Measurements from ENCODE around the gene PRDX1.

PRDX1 gene

GRCh38 chr1:45566722-45567121, 45.0 kb upstream of the PRDX1 start:
- DNase-seq (ENCODE audit: low read depth): no peak
- H3K4me3 ChIP-seq (ENCODE audit: low read depth, low read length): no peak overlapping the region
- TF ChIP-seq CTCF (IDR thresholded peaks at IDR 0.05; ENCODE audit: control insufficient read depth, extremely low read depth, insufficient read depth): no peak

- no peak for DNase-seq (ENCODE audit: low read depth)
- no peak overlapping the region for H3K4me3 ChIP-seq (ENCODE audit: low read depth, low read length)
- no peak for TF ChIP-seq CTCF (IDR thresholded peaks at IDR 0.05; ENCODE audit: control insufficient read depth, extremely low read depth, insufficient read depth)
These were observed 42.2 kb upstream of the PRDX1 start for GRCh38 chr1:45563843-45564242.

- no peak overlapping the region for H3K4me3 ChIP-seq (ENCODE audit: low read depth, low read length)
- DNase-seq (ENCODE audit: low read depth): peak; percentile 56
- no peak for TF ChIP-seq CTCF (IDR thresholded peaks at IDR 0.05; ENCODE audit: control insufficient read depth, extremely low read depth, insufficient read depth)
These were observed 35.8 kb upstream of the PRDX1 start for GRCh38 chr1:45557422-45557944.

- H3K4me3 ChIP-seq (ENCODE audit: low read depth, low read length): no peak overlapping the region
- TF ChIP-seq CTCF (IDR thresholded peaks at IDR 0.05; ENCODE audit: control insufficient read depth, extremely low read depth, insufficient read depth): no peak
- no peak for DNase-seq (ENCODE audit: low read depth)
These were observed 32.5 kb upstream of the PRDX1 start for GRCh38 chr1:45554198-45554597.

- 0 out of 2 replicates have a peak, but pooled peaks have one; percentile 3 for TF ChIP-seq CTCF (IDR thresholded peaks at IDR 0.05; ENCODE audit: control insufficient read depth, extremely low read depth, insufficient read depth)
- no peak for DNase-seq (ENCODE audit: low read depth)
- peak overlapping the region; percentile 77 for H3K4me3 ChIP-seq (ENCODE audit: low read depth, low read length)
These were observed 30.6 kb upstream of the PRDX1 start for GRCh38 chr1:45552331-45552730.

GRCh38 chr1:45551684-45552083, 30.0 kb upstream of the PRDX1 start:
- no peak for TF ChIP-seq CTCF (IDR thresholded peaks at IDR 0.05; ENCODE audit: control insufficient read depth, extremely low read depth, insufficient read depth)
- peak overlapping the region; percentile 77 for H3K4me3 ChIP-seq (ENCODE audit: low read depth, low read length)
- DNase-seq (ENCODE audit: low read depth): no peak

Measured in LNCaP clone FGC (cell line).